A549 (cell line): ENCODE results near the gene TFAP2B.

Source experiments
- CHD4 ChIP-seq: fragments of 200-600 bp; sonication (generic); IDR thresholded peaks from 2 replicates; pipeline ENCODE4 v1.6.1; 2016; ENCODE audit warnings: antibody characterized with exemption, mild to moderate bottlenecking, borderline replicate concordance
- EP300 ChIP-seq, 2 experiments: fragments of >200 bp; sonication (Bioruptor Twin); formaldehyde crosslinking; IDR thresholded peaks; 2 replicates in 1 of 2; 3 replicates in 1 of 2; pipeline ENCODE4 v1.6.1; 2016 to 2017
- JUN ChIP-seq, 2 experiments: fragments of >200 bp; sonication (Bioruptor Twin); formaldehyde crosslinking; IDR thresholded peaks; 2 replicates in 1 of 2; 3 replicates in 1 of 2; pipeline ENCODE4 v1.6.1; 2016 to 2017
- POLR2A ChIP-seq: IDR thresholded peaks from 2 replicates; pipeline ENCODE4 v1.6.1; 2012; ENCODE audit warnings: mild to moderate bottlenecking, low read length
- POLR2AphosphoS2 ChIP-seq: conservative IDR thresholded peaks from 2 replicates; pipeline ENCODE4 v1.6.1; 2012; ENCODE audit warnings: low read length, improper control_type of control experiment, inconsistent platforms
- RCOR1 ChIP-seq: fragments of 150-350 bp; IDR thresholded peaks from 2 replicates; pipeline ENCODE4 v1.6.1; 2014; ENCODE audit warnings: antibody characterized with exemption, low read length, low read depth
- RFX5 ChIP-seq: fragments of 450-650 bp; IDR thresholded peaks from 2 replicates; pipeline ENCODE4 v1.7.1; 2014; ENCODE audit warnings: antibody characterized with exemption, mild to moderate bottlenecking, moderate library complexity
- ZFP36 ChIP-seq: fragments of 450-650 bp; IDR thresholded peaks from 2 replicates; pipeline ENCODE4 v1.6.1; 2014; ENCODE audit warnings: borderline replicate concordance; ENCODE audit not compliant: partially characterized antibody
- TF ChIP-seq, protein P1 (sequence below): fragments of >200 bp; sonication (Bioruptor Twin); formaldehyde crosslinking; IDR thresholded peaks from 3 replicates; pipeline ENCODE4 v1.5.1; 2016
- TF ChIP-seq, protein P2 (sequence below): IDR thresholded peaks from 2 replicates; pipeline ENCODE4 v1.6.1; 2012; ENCODE audit warnings: low read depth, borderline replicate concordance

DNA sequence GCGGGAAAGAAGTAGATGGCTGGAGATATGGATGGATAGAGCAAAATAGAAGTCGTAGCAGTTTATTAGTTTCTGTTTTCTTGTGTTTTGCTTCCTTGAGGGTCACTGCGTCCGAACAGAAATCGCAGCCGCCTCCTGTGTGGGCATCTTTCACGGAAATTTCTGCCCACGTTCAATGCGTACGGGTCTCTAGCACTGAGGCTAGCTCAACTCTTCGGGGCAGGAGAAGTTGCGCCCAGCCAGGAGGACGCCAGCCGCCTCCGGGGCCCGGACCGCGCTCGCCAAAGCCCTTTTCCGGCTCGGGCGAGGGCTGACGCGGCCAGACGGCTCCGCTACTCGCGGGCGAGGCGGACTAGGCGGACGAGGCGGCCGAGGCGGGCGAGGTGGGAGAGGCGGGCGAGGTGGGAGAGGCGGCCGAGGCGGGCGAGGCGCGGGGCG is 814 bp downstream of the TFAP2B start:
- TF ChIP-seq, protein P1, sequence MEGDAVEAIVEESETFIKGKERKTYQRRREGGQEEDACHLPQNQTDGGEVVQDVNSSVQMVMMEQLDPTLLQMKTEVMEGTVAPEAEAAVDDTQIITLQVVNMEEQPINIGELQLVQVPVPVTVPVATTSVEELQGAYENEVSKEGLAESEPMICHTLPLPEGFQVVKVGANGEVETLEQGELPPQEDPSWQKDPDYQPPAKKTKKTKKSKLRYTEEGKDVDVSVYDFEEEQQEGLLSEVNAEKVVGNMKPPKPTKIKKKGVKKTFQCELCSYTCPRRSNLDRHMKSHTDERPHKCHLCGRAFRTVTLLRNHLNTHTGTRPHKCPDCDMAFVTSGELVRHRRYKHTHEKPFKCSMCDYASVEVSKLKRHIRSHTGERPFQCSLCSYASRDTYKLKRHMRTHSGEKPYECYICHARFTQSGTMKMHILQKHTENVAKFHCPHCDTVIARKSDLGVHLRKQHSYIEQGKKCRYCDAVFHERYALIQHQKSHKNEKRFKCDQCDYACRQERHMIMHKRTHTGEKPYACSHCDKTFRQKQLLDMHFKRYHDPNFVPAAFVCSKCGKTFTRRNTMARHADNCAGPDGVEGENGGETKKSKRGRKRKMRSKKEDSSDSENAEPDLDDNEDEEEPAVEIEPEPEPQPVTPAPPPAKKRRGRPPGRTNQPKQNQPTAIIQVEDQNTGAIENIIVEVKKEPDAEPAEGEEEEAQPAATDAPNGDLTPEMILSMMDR: no peak
- no peak for TF ChIP-seq POLR2AphosphoS2
- no peak for TF ChIP-seq CHD4
- TF ChIP-seq RCOR1: no peak
- no peak for TF ChIP-seq JUN (IDR thresholded peaks at IDR 0.05)
- no peak for TF ChIP-seq RFX5
- no peak for TF ChIP-seq ZFP36
- TF ChIP-seq, protein P2, sequence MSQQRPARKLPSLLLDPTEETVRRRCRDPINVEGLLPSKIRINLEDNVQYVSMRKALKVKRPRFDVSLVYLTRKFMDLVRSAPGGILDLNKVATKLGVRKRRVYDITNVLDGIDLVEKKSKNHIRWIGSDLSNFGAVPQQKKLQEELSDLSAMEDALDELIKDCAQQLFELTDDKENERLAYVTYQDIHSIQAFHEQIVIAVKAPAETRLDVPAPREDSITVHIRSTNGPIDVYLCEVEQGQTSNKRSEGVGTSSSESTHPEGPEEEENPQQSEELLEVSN: no peak
- no peak for TF ChIP-seq EP300 (IDR thresholded peaks at IDR 0.05)
- TF ChIP-seq POLR2A: no peak
